ENCODE results near the gene CRISPLD2.
A peak's percentile ranks its signal among the peaks of the same experiment; 100 is the strongest.
"Not testable (repeated sequence)": the region's sequence is repeated elsewhere in the genome, so short reads cannot be mapped to it uniquely, and the experiment has no call there.

Gene CRISPLD2

GRCh38 chr16:84856203-84856581 lies 36.4 kb downstream of the CRISPLD2 start:
- DNase-seq, result not testable (repeated sequence)

GRCh38 chr16:84856811-84857210 lies 37.0 kb downstream of the CRISPLD2 start:
- DNase-seq, result not testable (repeated sequence)

- no peak for DNase-seq
These were observed 39.9 kb downstream of the CRISPLD2 start for GRCh38 chr16:84859681-84860080.

- no peak for DNase-seq
These were observed 40.6 kb downstream of the CRISPLD2 start for GRCh38 chr16:84860383-84860782.

GRCh38 chr16:84861671-84862070 lies 41.9 kb downstream of the CRISPLD2 start:
- no peak for DNase-seq

GRCh38 chr16:84862804-84863480 lies 43.2 kb downstream of the CRISPLD2 start:
- no peak for DNase-seq

- DNase-seq, result no peak
These were observed 43.7 kb downstream of the CRISPLD2 start for GRCh38 chr16:84863481-84863814.

- DNase-seq, result peak in 19 of 56 donors; percentile 8 to 53 (median 18)
These were observed 44.7 kb downstream of the CRISPLD2 start for GRCh38 chr16:84864326-84864955.

- DNase-seq, result no peak
These were observed 47.9 kb downstream of the CRISPLD2 start for GRCh38 chr16:84867696-84868095.

- DNase-seq, result no peak
These were observed 48.5 kb downstream of the CRISPLD2 start for GRCh38 chr16:84868328-84868727.

- DNase-seq, result peak in 2 of 56 donors; percentile 7 to 22
These were observed 49.2 kb downstream of the CRISPLD2 start for GRCh38 chr16:84868829-84869472.

- no peak for DNase-seq
These were observed 49.7 kb downstream of the CRISPLD2 start for GRCh38 chr16:84869473-84869845.

GRCh38 chr16:84872971-84873370 lies 53.2 kb downstream of the CRISPLD2 start:
- not testable (repeated sequence) for DNase-seq

GRCh38 chr16:84874004-84874435 lies 54.2 kb downstream of the CRISPLD2 start:
- DNase-seq, result no peak

- DNase-seq, result no peak
These were observed 54.8 kb downstream of the CRISPLD2 start for GRCh38 chr16:84874553-84874952.

GRCh38 chr16:84874983-84875382 lies 55.2 kb downstream of the CRISPLD2 start:
- no peak for DNase-seq

- DNase-seq, result no peak
These were observed 56.1 kb downstream of the CRISPLD2 start for GRCh38 chr16:84875846-84876245.

GRCh38 chr16:84876873-84877606 lies 57.3 kb downstream of the CRISPLD2 start:
- no peak for DNase-seq

- DNase-seq, result no peak
These were observed 59.0 kb downstream of the CRISPLD2 start for GRCh38 chr16:84878770-84879169.

GRCh38 chr16:84879569-84880487 lies 60.0 kb downstream of the CRISPLD2 start:
- DNase-seq, result no peak

Measured in amygdala (tissue), 56 donors.